OCI-LY1 (cell line): ENCODE measurements around the gene ZNF75A.

Experiments
- CTCF ChIP-seq: fragments of 200-600 bp; sonication (generic), shearing (Covaris generic); IDR thresholded peaks from 2 replicates; pipeline ENCODE4 v1.5.1; 2017; ENCODE audit warnings: mild to moderate bottlenecking, antibody characterized with exemption, low read length, moderate library complexity, mixed read lengths
- EZH2 ChIP-seq: fragments of 200-600 bp; sonication (generic), shearing (Covaris generic); IDR thresholded peaks from 2 replicates; pipeline ENCODE4 v1.8.0; 2017; ENCODE audit warnings: borderline replicate concordance, mixed run types, mild to moderate bottlenecking, antibody characterized with exemption, low read length, moderate library complexity, mixed read lengths

DNA sequence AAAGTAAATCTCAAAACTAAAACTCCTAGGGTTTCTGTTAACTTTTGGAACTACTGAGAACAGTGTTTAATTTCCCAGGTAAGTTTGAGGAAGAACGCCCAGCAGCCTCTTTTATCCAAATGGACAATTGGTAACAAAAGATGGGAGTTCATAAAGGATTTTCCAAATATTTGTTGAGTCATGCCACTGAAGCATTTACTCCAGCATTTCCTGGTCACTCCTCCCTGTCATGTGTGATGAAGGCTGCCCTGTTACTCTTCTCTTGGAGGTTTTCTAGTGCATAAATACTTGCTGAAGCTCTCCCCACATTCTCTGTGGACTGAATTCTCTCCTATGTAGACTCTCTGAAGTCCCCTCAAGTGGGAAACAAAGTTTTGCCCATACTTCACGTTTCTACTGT, 16.5 kb downstream of the ZNF75A start:
- TF ChIP-seq CTCF (no peak), EZH2 (no peak)
